ENCODE measurements around the gene C14orf119.
"Not testable (repeated sequence)": the region's sequence is repeated elsewhere in the genome, so short reads cannot be mapped to it uniquely, and the experiment has no call there.

The C14orf119 gene

DNA sequence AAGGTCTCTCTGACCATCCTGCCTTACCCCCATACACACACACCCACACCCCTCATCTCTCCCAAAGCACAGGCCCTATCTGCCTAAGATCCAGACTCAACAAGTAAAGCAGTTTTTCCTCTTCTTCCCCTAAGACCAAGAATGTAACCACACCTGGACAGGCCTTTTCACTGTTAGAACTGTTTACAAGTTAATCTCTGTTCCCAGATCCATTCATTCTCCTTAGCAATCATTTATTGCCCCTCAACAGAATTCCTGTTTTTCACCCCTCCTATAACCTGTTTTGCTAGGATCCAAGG, 11.4 kb downstream of the C14orf119 start:
- H3K27ac ChIP-seq (ENCODE audit: low read depth, low read length): no peak overlapping the region
- no peaks in the 10 kb centered on the region for H3K9me3 ChIP-seq (ENCODE audit: control insufficient read depth in 5 of 5, low read length in 5 of 5)

DNA sequence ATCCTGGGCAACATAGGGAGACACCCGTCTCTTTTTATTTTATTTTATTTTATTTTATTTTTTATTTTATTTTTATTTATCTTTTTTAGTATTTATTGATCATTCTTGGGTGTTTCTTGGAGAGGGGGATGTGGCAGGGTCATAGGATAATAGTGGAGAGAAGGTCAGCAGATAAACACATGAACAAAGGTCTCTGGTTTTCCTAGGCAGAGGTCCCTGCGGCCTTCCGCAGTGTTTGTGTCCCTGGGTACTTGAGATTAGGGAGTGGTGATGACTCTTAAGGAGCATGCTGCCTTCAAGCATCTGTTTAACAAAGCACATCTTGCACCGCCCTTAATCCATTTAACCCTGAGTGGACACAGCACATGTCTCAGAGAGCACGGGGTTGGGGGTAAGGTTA, 12.3 kb downstream of the C14orf119 start:
- not testable (repeated sequence) for H3K27ac ChIP-seq (ENCODE audit: low read depth, low read length); H3K9ac ChIP-seq (ENCODE audit: low read length in 5 of 5); H3K36me3 ChIP-seq (ENCODE audit: control insufficient read depth in 5 of 5, insufficient read depth in 5 of 5, low read length in 5 of 5); H3K27me3 ChIP-seq (ENCODE audit: control insufficient read depth in 5 of 5, insufficient read depth in 4 of 5, low read length in 5 of 5); H3K4me3 ChIP-seq (ENCODE audit: low read depth in 1 of 5, low read length in 5 of 5); H3K9me3 ChIP-seq (ENCODE audit: control insufficient read depth in 5 of 5, low read length in 5 of 5)
- H3K4me1 ChIP-seq (ENCODE audit: control insufficient read depth in 5 of 5, insufficient read depth in 5 of 5, low read length in 5 of 5): peaks cover 1 to 14% (median 8%) of the 10 kb centered on the region in 5 donors

More for the DNA sequence above, 11.4 kb downstream of the C14orf119 start:
- H3K27me3 ChIP-seq (ENCODE audit: control insufficient read depth in 5 of 5, insufficient read depth in 4 of 5, low read length in 5 of 5): peaks cover 0 to 6% (median 3%) of the 10 kb centered on the region in 5 donors
- H3K9ac ChIP-seq (ENCODE audit: low read length in 5 of 5): no peak overlapping the region
- no peak overlapping the region for H3K4me3 ChIP-seq (ENCODE audit: low read depth in 1 of 5, low read length in 5 of 5)
- peaks cover 1 to 13% (median 7%) of the 10 kb centered on the region in 5 donors for H3K4me1 ChIP-seq (ENCODE audit: control insufficient read depth in 5 of 5, insufficient read depth in 5 of 5, low read length in 5 of 5)
- no peaks in the 10 kb centered on the region for H3K36me3 ChIP-seq (ENCODE audit: control insufficient read depth in 5 of 5, insufficient read depth in 5 of 5, low read length in 5 of 5)

DNA sequence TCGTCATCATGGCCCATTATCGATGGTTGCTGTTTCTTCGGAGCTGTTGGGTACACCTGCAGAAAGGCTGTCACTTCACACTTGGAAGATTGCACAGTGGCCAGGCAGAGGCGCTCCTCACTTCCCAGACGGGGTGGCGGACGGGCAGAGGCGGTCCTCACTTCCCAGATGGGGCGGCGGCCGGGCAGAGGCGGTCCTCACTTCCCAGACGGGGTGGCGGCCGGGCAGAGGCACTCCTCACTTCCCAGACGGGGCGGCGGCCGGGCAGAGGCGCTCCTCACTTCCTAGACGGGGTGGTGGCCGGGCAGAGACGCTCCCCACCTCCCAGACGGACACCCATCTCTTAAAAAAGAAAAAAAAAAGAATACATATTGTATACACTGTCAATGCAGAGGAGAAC, 12.9 kb downstream of the C14orf119 start:
- not testable (repeated sequence) for H3K9ac ChIP-seq (ENCODE audit: low read length in 5 of 5)

GRCh38 chr14:23109769-23110168, 14.5 kb downstream of the C14orf119 start:
- H3K27me3 ChIP-seq (ENCODE audit: control insufficient read depth in 5 of 5, insufficient read depth in 4 of 5, low read length in 5 of 5): peaks cover 0 to 11% (median 6%) of the 10 kb centered on the region in 5 donors
- H3K9ac ChIP-seq (ENCODE audit: low read length in 5 of 5): no peak overlapping the region
- H3K9me3 ChIP-seq (ENCODE audit: control insufficient read depth in 5 of 5, low read length in 5 of 5): no peaks in the 10 kb centered on the region
- H3K36me3 ChIP-seq (ENCODE audit: control insufficient read depth in 5 of 5, insufficient read depth in 5 of 5, low read length in 5 of 5): no peaks in the 10 kb centered on the region
- peaks cover 4 to 29% (median 14%) of the 10 kb centered on the region in 5 donors for H3K4me1 ChIP-seq (ENCODE audit: control insufficient read depth in 5 of 5, insufficient read depth in 5 of 5, low read length in 5 of 5)
- H3K27ac ChIP-seq (ENCODE audit: low read depth, low read length): no peak overlapping the region
- no peak overlapping the region for H3K4me3 ChIP-seq (ENCODE audit: low read depth in 1 of 5, low read length in 5 of 5)

More for the DNA sequence above, 12.9 kb downstream of the C14orf119 start:
- H3K9me3 ChIP-seq (ENCODE audit: control insufficient read depth in 5 of 5, low read length in 5 of 5); H3K27ac ChIP-seq (ENCODE audit: low read depth, low read length); H3K4me3 ChIP-seq (ENCODE audit: low read depth in 1 of 5, low read length in 5 of 5); H3K36me3 ChIP-seq (ENCODE audit: control insufficient read depth in 5 of 5, insufficient read depth in 5 of 5, low read length in 5 of 5): not testable (repeated sequence)
- Histone ChIP-seq H3K27me3 (ENCODE audit: control insufficient read depth in 5 of 5, insufficient read depth in 4 of 5, low read length in 5 of 5) (peaks cover 0 to 11% (median 3%) of the 10 kb centered on the region in 5 donors), H3K4me1 (ENCODE audit: control insufficient read depth in 5 of 5, insufficient read depth in 5 of 5, low read length in 5 of 5) (peaks cover 1 to 20% (median 10%) of the 10 kb centered on the region in 5 donors)

GRCh38 chr14:23110579-23111365, 15.5 kb downstream of the C14orf119 start:
- Histone ChIP-seq H3K36me3 (ENCODE audit: control insufficient read depth in 5 of 5, insufficient read depth in 5 of 5, low read length in 5 of 5) (no peaks in the 10 kb centered on the region), H3K9me3 (ENCODE audit: control insufficient read depth in 5 of 5, low read length in 5 of 5) (no peaks in the 10 kb centered on the region), H3K4me3 (ENCODE audit: low read depth in 1 of 5, low read length in 5 of 5) (no peak overlapping the region), H3K27ac (ENCODE audit: low read depth, low read length) (no peak overlapping the region), H3K9ac (ENCODE audit: low read length in 5 of 5) (no peak overlapping the region), H3K4me1 (ENCODE audit: control insufficient read depth in 5 of 5, insufficient read depth in 5 of 5, low read length in 5 of 5) (peaks cover 4 to 22% (median 12%) of the 10 kb centered on the region in 5 donors), H3K27me3 (ENCODE audit: control insufficient read depth in 5 of 5, insufficient read depth in 4 of 5, low read length in 5 of 5) (peaks cover 0 to 11% (median 6%) of the 10 kb centered on the region in 5 donors)

DNA sequence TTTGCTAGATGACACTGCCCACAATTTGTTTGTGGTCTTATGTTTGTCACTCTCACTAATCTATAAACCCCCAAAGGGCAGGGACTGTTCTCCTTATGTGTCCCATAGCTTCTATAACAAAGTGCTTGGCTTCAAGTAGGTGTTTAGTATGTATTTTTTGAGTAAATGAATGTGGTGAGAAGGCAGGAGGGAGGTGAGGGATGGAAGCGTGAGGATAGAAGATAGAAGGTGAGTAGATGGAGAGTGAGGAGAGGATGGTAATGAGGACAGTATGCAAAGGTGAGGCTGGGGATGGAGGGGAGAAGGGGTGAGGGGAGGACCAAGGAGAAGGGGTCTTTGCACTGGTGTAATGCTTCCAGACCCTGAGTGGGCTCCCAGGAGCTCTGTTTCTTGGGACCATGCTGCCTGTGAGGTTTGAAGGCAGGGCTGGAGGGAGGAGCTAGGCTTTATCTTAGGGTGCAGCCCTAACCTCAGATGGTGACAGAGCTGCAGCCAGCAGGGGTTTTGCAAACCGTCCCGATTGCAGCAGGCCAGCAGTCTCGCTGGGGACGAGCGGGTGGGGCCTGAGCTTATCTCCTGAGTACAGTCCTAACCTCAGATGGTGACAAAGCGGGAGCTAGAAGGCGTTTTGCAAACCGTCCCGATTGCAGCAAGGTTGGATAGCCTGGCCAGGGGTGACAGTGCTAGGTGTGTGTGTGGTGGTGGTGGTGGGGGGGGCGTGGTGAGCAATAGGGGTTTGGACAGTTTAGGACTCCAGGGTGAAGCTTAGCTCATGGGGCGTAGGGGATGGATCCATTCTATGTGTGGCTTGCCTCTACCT, 17.3 kb downstream of the C14orf119 start:
- peaks cover 0 to 11% (median 6%) of the 10 kb centered on the region in 5 donors for H3K27me3 ChIP-seq (ENCODE audit: control insufficient read depth in 5 of 5, insufficient read depth in 4 of 5, low read length in 5 of 5)
- H3K27ac ChIP-seq (ENCODE audit: low read depth, low read length): no peak overlapping the region
- no peak overlapping the region for H3K9ac ChIP-seq (ENCODE audit: low read length in 5 of 5)
- no peak overlapping the region for H3K4me3 ChIP-seq (ENCODE audit: low read depth in 1 of 5, low read length in 5 of 5)
- H3K36me3 ChIP-seq (ENCODE audit: control insufficient read depth in 5 of 5, insufficient read depth in 5 of 5, low read length in 5 of 5): no peaks in the 10 kb centered on the region
- H3K4me1 ChIP-seq (ENCODE audit: control insufficient read depth in 5 of 5, insufficient read depth in 5 of 5, low read length in 5 of 5): peaks cover 4 to 20% (median 12%) of the 10 kb centered on the region in 5 donors
- no peaks in the 10 kb centered on the region for H3K9me3 ChIP-seq (ENCODE audit: control insufficient read depth in 5 of 5, low read length in 5 of 5)

GRCh38 chr14:23113431-23114119, 18.3 kb downstream of the C14orf119 start:
- Histone ChIP-seq H3K36me3 (ENCODE audit: control insufficient read depth in 5 of 5, insufficient read depth in 5 of 5, low read length in 5 of 5) (no peaks in the 10 kb centered on the region), H3K4me3 (ENCODE audit: low read depth in 1 of 5, low read length in 5 of 5) (no peak overlapping the region), H3K9me3 (ENCODE audit: control insufficient read depth in 5 of 5, low read length in 5 of 5) (no peaks in the 10 kb centered on the region), H3K27ac (ENCODE audit: low read depth, low read length) (no peak overlapping the region), H3K9ac (ENCODE audit: low read length in 5 of 5) (no peak overlapping the region), H3K27me3 (ENCODE audit: control insufficient read depth in 5 of 5, insufficient read depth in 4 of 5, low read length in 5 of 5) (peaks cover 0 to 11% (median 6%) of the 10 kb centered on the region in 5 donors), H3K4me1 (ENCODE audit: control insufficient read depth in 5 of 5, insufficient read depth in 5 of 5, low read length in 5 of 5) (peaks cover 4 to 22% (median 12%) of the 10 kb centered on the region in 5 donors)

GRCh38 chr14:23114120-23114458, 18.8 kb downstream of the C14orf119 start:
- Histone ChIP-seq H3K27ac (ENCODE audit: low read depth, low read length) (no peak overlapping the region), H3K36me3 (ENCODE audit: control insufficient read depth in 5 of 5, insufficient read depth in 5 of 5, low read length in 5 of 5) (no peaks in the 10 kb centered on the region), H3K27me3 (ENCODE audit: control insufficient read depth in 5 of 5, insufficient read depth in 4 of 5, low read length in 5 of 5) (peaks cover 0 to 11% (median 6%) of the 10 kb centered on the region in 5 donors), H3K9me3 (ENCODE audit: control insufficient read depth in 5 of 5, low read length in 5 of 5) (no peaks in the 10 kb centered on the region), H3K4me1 (ENCODE audit: control insufficient read depth in 5 of 5, insufficient read depth in 5 of 5, low read length in 5 of 5) (peaks cover 4 to 23% (median 12%) of the 10 kb centered on the region in 5 donors), H3K9ac (ENCODE audit: low read length in 5 of 5) (no peak overlapping the region), H3K4me3 (ENCODE audit: low read depth in 1 of 5, low read length in 5 of 5) (no peak overlapping the region)

- H3K9me3 ChIP-seq (ENCODE audit: control insufficient read depth in 5 of 5, low read length in 5 of 5): no peaks in the 10 kb centered on the region
- no peaks in the 10 kb centered on the region for H3K36me3 ChIP-seq (ENCODE audit: control insufficient read depth in 5 of 5, insufficient read depth in 5 of 5, low read length in 5 of 5)
- H3K27ac ChIP-seq (ENCODE audit: low read depth, low read length): no peak overlapping the region
- H3K4me3 ChIP-seq (ENCODE audit: low read depth in 1 of 5, low read length in 5 of 5): no peak overlapping the region
- peaks cover 4 to 28% (median 17%) of the 10 kb centered on the region in 5 donors for H3K4me1 ChIP-seq (ENCODE audit: control insufficient read depth in 5 of 5, insufficient read depth in 5 of 5, low read length in 5 of 5)
- H3K9ac ChIP-seq (ENCODE audit: low read length in 5 of 5): no peak overlapping the region
- peaks cover 0 to 11% (median 6%) of the 10 kb centered on the region in 5 donors for H3K27me3 ChIP-seq (ENCODE audit: control insufficient read depth in 5 of 5, insufficient read depth in 4 of 5, low read length in 5 of 5)
These were observed 19.3 kb downstream of the C14orf119 start for GRCh38 chr14:23114669-23115038.
